Mucosa of rectum (tissue), 2 donors: ENCODE measurements around the gene NCKIPSD.

ENCODE experiments used
- H3K27ac ChIP-seq, 2 donors: one replicate each; pipeline ENCODE4 v1.7.0; 2013; ENCODE audit warnings: inconsistent platforms in 2 of 2, low read depth in 2 of 2, low read length in 2 of 2
- H3K27me3 ChIP-seq, 2 donors: one replicate each; pipeline ENCODE4 v1.7.0; 2013; ENCODE audit warnings: low read length in 2 of 2; ENCODE audit not compliant: control insufficient read depth in 2 of 2, insufficient read depth in 2 of 2
- H3K36me3 ChIP-seq, 2 donors: one replicate each; pipeline ENCODE4 v1.7.0; 2013; ENCODE audit warnings: low read length in 2 of 2; ENCODE audit not compliant: control insufficient read depth in 2 of 2, insufficient read depth in 2 of 2
- H3K4me1 ChIP-seq, 2 donors: one replicate each; pipeline ENCODE4 v1.7.0; 2013; ENCODE audit warnings: low read length in 2 of 2, mild to moderate bottlenecking in 1 of 2; ENCODE audit not compliant: control insufficient read depth in 2 of 2, insufficient read depth in 2 of 2
- H3K4me3 ChIP-seq, 2 donors: one replicate each; pipeline ENCODE4 v1.7.0; 2013; ENCODE audit warnings: low read length in 2 of 2
- H3K9ac ChIP-seq, 2 donors: one replicate each; pipeline ENCODE4 v1.7.0; 2013; ENCODE audit warnings: low read length in 2 of 2, low read depth in 1 of 2, mild to moderate bottlenecking in 1 of 2
- H3K9me3 ChIP-seq, 2 donors: one replicate each; pipeline ENCODE4 v1.7.0; 2013; ENCODE audit warnings: low read length in 2 of 2; ENCODE audit not compliant: control insufficient read depth in 2 of 2
- donor health status: healthy.
- donor health status: Normal muscosa, but diverticular disease.

The NCKIPSD gene

DNA sequence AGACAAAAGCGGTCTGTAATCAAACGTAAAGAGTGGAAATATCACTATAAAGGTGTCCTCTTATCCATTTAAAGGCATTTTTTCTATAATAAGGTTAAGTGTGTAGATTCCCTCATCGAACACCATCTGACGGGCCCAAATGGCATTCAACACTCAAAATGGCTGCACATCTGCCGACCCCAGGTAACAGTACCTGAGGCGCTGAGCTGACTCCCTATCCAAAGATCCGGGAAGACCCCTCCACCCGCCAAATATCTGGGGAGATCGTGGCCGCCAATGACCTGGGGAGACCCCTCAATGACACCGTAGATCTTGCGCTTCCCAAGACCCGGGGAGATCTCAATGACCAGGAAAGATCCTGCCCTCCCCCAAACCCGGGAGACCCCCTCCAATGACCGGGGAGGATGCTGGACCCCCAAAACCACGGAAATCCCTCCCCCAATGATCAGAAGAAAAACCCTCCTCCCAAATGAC, 30.8 kb upstream of the NCKIPSD start:
- H3K36me3 ChIP-seq, result peaks cover 12 to 13% of the 10 kb centered on the region in 2 donors
- H3K27ac ChIP-seq, result peak overlapping the region; percentile 87 to 94
- no peaks in the 10 kb centered on the region for H3K27me3 ChIP-seq
- no peaks in the 10 kb centered on the region for H3K9me3 ChIP-seq
- H3K4me3 ChIP-seq, result peak overlapping the region; percentile 92 to 99
- peaks cover 35 to 45% of the 10 kb centered on the region in 2 donors for H3K4me1 ChIP-seq
- H3K9ac ChIP-seq, result peak overlapping the region; percentile 98 to 100

DNA sequence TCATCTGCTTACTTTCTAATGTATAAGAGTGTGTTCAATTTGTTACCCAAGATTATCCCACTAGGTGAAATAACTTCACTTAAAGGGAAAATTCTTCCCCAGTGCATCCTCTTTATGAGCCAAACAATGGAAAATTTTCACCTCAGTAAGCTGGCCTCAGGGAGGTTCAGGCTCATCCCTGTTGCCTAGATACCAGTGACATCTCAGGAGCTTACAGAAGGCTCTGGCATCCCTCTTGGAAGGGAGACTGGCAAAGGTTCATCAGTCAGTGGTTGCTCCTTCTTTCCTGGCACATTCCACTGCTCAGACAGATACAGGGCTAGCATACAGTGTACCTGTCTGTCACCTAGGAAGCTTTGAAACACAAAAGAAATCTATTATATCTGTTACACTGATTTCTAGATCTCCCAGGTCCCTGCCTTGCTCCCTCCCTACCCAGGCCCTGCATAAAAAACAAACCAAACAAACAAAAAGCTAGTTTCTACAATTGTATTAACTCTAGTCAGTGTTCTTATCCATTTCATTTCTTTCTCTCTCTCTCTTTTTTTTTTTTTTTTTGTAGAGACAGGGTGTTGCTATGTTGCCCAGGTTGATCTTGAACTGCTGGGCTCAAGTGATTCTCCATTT, 29.6 kb upstream of the NCKIPSD start:
- Histone ChIP-seq H3K4me1 (peaks cover 27 to 37% of the 10 kb centered on the region in 2 donors), H3K27ac (no peak overlapping the region), H3K36me3 (peaks cover 23 to 24% of the 10 kb centered on the region in 2 donors), H3K4me3 (peak overlapping the region; percentile 92 to 99), H3K27me3 (no peaks in the 10 kb centered on the region), H3K9me3 (no peaks in the 10 kb centered on the region), H3K9ac (peak overlapping the region; percentile 98 to 100)

DNA sequence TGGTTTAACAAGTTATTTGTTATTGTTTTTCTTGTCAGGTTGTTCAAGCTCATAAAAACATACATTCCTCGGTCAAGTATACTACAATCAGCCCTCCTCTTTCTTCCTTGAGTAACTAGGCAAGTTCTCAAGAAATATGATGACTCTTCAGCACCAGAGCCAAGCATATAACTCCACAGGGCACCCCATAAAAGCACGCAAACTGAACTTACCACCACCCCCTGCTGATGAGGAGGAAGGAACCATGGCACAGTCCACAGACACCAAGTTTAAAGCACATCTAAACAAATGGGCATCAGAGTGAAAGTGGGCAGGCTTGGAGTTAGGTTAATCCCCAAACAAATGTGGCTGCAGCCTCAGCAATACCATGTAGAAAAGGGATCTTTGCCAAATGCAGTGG, 26.0 kb upstream of the NCKIPSD start:
- Histone ChIP-seq H3K4me1 (peaks cover 23 to 27% of the 10 kb centered on the region in 2 donors), H3K36me3 (peaks cover 41 to 49% of the 10 kb centered on the region in 2 donors), H3K4me3 (no peak overlapping the region), H3K27ac (no peak overlapping the region), H3K9ac (no peak overlapping the region), H3K9me3 (no peaks in the 10 kb centered on the region), H3K27me3 (no peaks in the 10 kb centered on the region)

DNA sequence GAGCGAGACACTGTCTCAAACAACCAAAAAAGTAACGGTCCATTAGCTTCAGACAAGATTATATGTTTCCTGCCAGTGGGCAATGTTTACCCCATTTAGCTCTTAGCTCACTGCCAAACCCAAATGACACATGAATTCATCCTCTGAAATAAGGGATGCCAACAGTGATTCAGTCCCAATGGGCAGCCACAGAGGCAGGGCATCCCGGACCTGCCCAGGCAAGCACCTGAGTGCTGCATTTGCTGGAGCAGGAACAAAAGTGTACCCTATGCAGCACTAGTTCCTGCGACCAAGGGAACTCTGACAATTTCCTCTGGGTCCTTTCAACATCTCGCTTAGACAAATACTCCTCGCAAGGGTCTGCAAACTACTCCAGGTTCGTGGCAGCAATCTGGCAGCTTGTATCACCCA, 23.3 kb upstream of the NCKIPSD start:
- H3K36me3 ChIP-seq, result peaks cover 45 to 51% of the 10 kb centered on the region in 2 donors
- no peak overlapping the region for H3K27ac ChIP-seq
- no peak overlapping the region for H3K9ac ChIP-seq
- no peaks in the 10 kb centered on the region for H3K9me3 ChIP-seq
- H3K4me3 ChIP-seq, result no peak overlapping the region
- H3K4me1 ChIP-seq, result peaks cover 11 to 20% of the 10 kb centered on the region in 2 donors
- no peaks in the 10 kb centered on the region for H3K27me3 ChIP-seq

DNA sequence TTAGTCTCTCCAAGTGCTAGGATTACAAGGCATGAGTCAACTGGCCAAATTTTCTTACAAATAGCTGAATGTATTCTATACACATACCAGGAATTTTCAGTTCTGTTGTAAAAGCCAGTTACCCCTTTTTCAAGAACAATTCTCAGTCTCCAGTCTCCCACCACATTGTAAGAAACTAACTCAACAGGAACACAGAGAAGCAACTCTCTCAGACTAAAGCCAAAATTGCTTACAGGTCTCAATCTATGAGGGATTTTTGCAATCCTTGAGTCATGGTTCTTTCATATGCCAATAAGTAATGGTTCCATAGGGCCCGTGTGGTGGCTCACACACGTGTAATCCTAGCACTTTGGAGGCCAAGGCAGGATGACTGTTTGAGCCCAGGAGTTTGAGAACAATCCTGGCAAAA, 22.8 kb upstream of the NCKIPSD start:
- Histone ChIP-seq H3K36me3 (peaks cover 45 to 51% of the 10 kb centered on the region in 2 donors), H3K9me3 (no peaks in the 10 kb centered on the region), H3K4me1 (peaks cover 8 to 18% of the 10 kb centered on the region in 2 donors), H3K27me3 (no peaks in the 10 kb centered on the region), H3K27ac (no peak overlapping the region), H3K4me3 (no peak overlapping the region), H3K9ac (no peak overlapping the region)

DNA sequence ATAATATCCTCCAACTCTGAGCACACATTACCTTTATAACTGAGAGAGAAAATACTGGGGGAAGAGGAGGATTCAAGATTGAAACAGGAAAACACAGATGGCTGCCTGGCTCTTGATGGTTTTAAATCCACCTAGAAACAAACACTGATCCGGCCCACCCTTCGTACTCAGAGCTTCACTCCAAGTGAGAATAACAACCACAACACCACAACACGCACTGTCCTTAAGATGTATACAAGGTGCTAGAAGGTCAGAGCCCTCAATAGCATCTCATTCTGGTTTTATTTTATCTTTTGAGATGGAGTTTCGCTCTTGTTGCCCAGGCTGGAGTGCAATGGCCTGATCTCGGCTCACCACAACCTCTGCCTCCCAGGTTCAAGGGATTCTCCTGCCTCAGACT, 21.4 kb upstream of the NCKIPSD start:
- H3K4me3 ChIP-seq, result no peak overlapping the region
- H3K27me3 ChIP-seq, result no peaks in the 10 kb centered on the region
- H3K27ac ChIP-seq, result no peak overlapping the region
- no peak overlapping the region for H3K9ac ChIP-seq
- H3K4me1 ChIP-seq, result peaks cover 3 to 7% of the 10 kb centered on the region in 2 donors
- H3K9me3 ChIP-seq, result no peaks in the 10 kb centered on the region
- H3K36me3 ChIP-seq, result peaks cover 42 to 51% of the 10 kb centered on the region in 2 donors

DNA sequence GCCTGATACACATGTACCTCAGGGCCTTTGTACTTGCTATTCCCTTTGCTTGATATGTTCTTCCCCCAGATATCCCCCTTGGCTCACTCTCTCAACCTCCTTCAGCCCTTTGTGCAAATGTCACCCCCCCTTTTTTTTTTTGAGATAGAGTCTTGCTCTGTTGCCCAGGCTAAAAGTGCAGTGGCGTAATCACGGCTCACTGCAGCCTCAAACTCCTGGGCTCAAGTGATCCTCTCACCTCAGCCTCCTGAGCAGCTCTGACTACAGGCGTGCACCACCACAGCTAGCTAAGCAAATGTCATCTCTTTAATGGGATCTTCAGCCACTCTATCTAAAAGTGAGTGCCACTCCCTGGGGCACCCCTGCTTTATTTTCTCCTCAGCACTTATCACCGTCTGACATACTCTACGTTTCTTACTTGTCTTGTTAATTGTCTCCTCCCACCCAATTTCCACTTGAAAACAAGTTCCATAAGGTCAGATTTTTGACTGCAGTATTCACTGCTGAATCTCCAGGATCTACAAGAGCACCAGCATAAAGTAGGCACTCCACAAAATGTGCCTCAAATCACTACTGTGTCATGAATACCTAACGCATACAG, 16.7 kb upstream of the NCKIPSD start:
- Histone ChIP-seq H3K36me3 (peaks cover 26 to 32% of the 10 kb centered on the region in 2 donors), H3K27ac (no peak overlapping the region), H3K9me3 (no peaks in the 10 kb centered on the region), H3K4me3 (no peak overlapping the region), H3K9ac (no peak overlapping the region), H3K4me1 (peaks cover 0 to 3% of the 10 kb centered on the region in 2 donors), H3K27me3 (no peaks in the 10 kb centered on the region)

DNA sequence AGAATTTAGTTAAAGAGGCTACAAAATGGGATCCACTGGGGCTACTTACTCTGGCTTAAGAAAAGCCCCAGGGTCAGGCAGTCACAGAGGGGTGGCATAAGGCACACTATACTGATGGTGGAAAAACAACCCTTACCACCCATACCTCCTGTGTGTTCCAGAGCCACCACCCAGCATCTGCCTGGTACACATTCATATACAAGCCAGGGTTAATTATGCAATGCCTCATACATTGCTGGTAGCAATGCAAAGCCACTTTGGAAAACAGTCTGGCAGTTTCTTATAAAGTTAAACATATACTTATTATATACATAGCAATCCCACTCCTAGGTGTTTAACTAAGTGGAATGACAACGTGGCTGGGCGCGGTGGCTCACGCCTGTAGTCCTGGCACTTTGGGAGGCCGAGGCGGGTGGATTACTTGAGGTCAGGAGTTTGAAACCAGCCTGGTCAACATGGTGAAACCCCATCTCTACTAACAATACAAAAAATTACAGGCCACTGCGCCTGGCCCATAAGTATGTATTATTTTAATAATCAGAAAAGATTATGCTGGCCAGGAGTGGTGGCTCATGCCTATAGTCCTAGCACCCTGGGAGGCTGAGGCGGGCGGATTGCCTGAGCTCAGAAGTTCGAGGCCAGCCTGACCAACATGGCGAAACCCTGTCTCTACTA, 15.2 kb upstream of the NCKIPSD start:
- Histone ChIP-seq H3K36me3 (peaks cover 21 to 31% of the 10 kb centered on the region in 2 donors), H3K9me3 (no peaks in the 10 kb centered on the region), H3K27ac (no peak overlapping the region), H3K27me3 (no peaks in the 10 kb centered on the region), H3K9ac (no peak overlapping the region), H3K4me3 (no peak overlapping the region), H3K4me1 (peaks cover 3 to 4% of the 10 kb centered on the region in 2 donors)

DNA sequence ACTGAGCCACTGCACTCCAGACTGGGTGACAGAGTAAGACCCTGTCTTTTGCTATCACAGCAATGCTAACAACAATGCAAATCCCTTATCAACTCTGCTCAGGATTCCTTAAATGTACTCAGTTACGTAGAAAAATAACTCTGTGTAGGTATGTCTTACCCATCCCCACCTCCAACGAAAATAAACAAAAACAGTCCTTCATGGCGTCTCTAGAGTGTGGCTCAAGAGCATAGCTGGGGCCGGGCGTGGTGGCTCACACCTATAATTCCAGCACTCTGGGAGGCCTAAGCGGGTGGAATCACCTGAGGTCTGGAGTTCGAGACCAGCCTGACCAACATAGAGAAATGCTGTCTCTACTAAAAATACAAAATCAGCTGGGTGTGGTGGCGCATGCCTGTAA, 13.2 kb upstream of the NCKIPSD start:
- Histone ChIP-seq H3K4me3 (no peak overlapping the region), H3K36me3 (peaks cover 35 to 46% of the 10 kb centered on the region in 2 donors), H3K27ac (no peak overlapping the region), H3K9me3 (no peaks in the 10 kb centered on the region), H3K27me3 (no peaks in the 10 kb centered on the region), H3K4me1 (peaks cover 7 to 13% of the 10 kb centered on the region in 2 donors), H3K9ac (no peak overlapping the region)

DNA sequence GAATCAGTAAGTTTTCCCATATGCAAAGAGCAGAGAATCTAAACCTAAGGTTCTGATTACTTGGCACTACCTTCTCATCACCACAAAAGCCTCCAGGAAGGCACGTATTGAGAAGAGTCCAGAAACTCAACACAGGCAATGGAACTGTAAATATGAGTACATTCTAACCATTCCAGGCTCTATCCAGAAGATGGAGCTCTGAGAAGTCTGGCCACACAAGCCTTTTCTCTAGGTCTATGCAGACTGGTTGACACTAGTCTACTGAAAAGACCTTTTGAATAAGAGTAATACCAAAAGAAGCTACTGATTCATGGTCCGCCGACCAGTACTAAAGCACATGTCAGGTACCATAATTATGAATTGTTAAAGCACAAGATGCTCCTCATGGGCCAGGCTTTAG, 12.2 kb upstream of the NCKIPSD start:
- peaks cover 44 to 53% of the 10 kb centered on the region in 2 donors for H3K36me3 ChIP-seq
- H3K27ac ChIP-seq, result no peak overlapping the region
- no peaks in the 10 kb centered on the region for H3K27me3 ChIP-seq
- H3K9me3 ChIP-seq, result no peaks in the 10 kb centered on the region
- H3K9ac ChIP-seq, result no peak overlapping the region
- H3K4me1 ChIP-seq, result peaks cover 7 to 13% of the 10 kb centered on the region in 2 donors
- H3K4me3 ChIP-seq, result no peak overlapping the region
